Neural crest cell (in vitro differentiated cells): Measurements from ENCODE around the gene B3GNT5. TPM values are rescaled to one million over a fixed set of nuclear protein-coding genes. Genes with fewer than 3 reads are reported as not detected.

Experiments used
- DNase-seq: peaks from one replicate; pipeline ENCODE4 v3.0.0; 2021; ENCODE audit warnings: low read depth, mixed read lengths, low spot score
- H3K27ac Mint-ChIP-seq: one replicate; pipeline ENCODE4 v1.8.0; 2021; ENCODE audit warnings: mild to moderate bottlenecking, mixed read lengths; ENCODE audit not compliant: unreplicated experiment
- H3K27me3 Mint-ChIP-seq: 2 replicates; pipeline ENCODE4 v1.8.0; 2021; ENCODE audit warnings: low read depth, mild to moderate bottlenecking, mixed read lengths
- H3K36me3 Mint-ChIP-seq: 2 replicates; pipeline ENCODE4 v1.8.0; 2021; ENCODE audit warnings: low read depth, mild to moderate bottlenecking, mixed read lengths
- H3K4me1 Mint-ChIP-seq: 2 replicates; pipeline ENCODE4 v1.8.0; 2021; ENCODE audit warnings: mixed read lengths
- H3K4me3 Mint-ChIP-seq: one replicate; pipeline ENCODE4 v1.8.0; 2021; ENCODE audit warnings: mild to moderate bottlenecking, mixed read lengths
- H3K9me3 Mint-ChIP-seq: 2 replicates; pipeline ENCODE4 v1.8.0; 2021; ENCODE audit warnings: mixed read lengths
- total RNA-seq: library from RNA; stranded (reverse); gene quantifications from 2 replicates; pipeline ENCODE4 v1.2.1, GENCODE V29; 2021
- TF ChIP-seq, protein P1 (sequence below): fragments of 200-600 bp; sonication (generic); conservative IDR thresholded peaks from 2 replicates; pipeline ENCODE4 v1.5.0; 2021; ENCODE audit warnings: antibody characterized with exemption, mild to moderate bottlenecking

Gene B3GNT5
- total RNA-seq, 1 donor from 2014 or later, result 39.4 TPM

DNA sequence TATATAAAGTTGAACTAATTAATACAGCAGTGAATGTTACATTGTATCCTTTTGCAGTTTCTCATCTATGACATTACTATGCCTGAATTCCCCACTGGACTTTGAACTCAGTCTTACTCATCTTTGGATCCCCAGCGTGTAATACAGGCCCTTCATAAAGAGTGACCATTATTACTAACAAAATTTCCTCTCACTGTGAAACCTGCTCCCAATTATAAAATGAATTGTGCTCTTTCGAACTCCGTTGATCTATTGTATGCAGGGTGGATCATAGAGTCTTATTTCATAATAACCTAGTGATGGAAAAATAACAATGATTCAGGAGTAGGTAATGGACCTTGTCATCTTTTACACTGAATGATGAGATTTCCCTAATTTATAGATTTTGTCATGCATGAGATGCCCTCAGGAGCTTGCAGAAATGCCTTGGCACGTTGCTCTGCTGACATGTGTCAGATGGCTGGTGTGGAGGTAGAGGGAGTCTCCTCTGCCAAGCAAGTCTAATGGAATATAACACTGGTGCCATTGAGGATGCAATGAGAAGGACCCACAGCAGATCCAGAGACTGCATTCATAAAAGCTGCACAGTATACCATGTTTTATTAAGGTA lies 25.5 kb downstream of the B3GNT5 start:
- no peaks in the 10 kb centered on the region for H3K9me3 Mint-ChIP-seq
- DNase-seq, result no peak
- H3K27ac Mint-ChIP-seq, result no peak overlapping the region
- TF ChIP-seq, protein P1, sequence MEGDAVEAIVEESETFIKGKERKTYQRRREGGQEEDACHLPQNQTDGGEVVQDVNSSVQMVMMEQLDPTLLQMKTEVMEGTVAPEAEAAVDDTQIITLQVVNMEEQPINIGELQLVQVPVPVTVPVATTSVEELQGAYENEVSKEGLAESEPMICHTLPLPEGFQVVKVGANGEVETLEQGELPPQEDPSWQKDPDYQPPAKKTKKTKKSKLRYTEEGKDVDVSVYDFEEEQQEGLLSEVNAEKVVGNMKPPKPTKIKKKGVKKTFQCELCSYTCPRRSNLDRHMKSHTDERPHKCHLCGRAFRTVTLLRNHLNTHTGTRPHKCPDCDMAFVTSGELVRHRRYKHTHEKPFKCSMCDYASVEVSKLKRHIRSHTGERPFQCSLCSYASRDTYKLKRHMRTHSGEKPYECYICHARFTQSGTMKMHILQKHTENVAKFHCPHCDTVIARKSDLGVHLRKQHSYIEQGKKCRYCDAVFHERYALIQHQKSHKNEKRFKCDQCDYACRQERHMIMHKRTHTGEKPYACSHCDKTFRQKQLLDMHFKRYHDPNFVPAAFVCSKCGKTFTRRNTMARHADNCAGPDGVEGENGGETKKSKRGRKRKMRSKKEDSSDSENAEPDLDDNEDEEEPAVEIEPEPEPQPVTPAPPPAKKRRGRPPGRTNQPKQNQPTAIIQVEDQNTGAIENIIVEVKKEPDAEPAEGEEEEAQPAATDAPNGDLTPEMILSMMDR, result no peak
- H3K4me3 Mint-ChIP-seq, result no peak overlapping the region
- H3K36me3 Mint-ChIP-seq, result no peaks in the 10 kb centered on the region
- peaks cover 16% of the 10 kb centered on the region for H3K4me1 Mint-ChIP-seq
- H3K27me3 Mint-ChIP-seq, result no peaks in the 10 kb centered on the region

DNA sequence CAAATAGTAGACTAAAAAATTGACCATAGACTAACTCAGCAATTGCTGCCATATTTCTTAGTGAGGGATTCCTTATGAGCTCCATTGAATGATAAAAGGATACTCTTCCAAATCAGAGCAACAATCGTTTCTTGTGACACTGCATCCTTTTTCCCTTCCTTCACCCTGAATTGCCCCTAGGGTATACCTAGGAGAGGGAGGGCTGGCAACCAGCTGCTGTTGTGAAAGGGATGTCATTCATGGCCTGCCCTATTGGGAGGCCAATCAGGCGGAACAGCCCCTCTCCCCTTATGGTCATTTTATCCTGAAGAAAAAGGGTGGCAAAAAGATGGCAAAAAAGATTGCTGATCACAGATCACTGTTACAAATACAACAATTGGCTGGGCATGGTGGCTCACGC lies 26.3 kb downstream of the B3GNT5 start:
- H3K27ac Mint-ChIP-seq, result no peak overlapping the region
- no peak for DNase-seq
- H3K36me3 Mint-ChIP-seq, result no peaks in the 10 kb centered on the region
- no peaks in the 10 kb centered on the region for H3K9me3 Mint-ChIP-seq
- peaks cover 16% of the 10 kb centered on the region for H3K4me1 Mint-ChIP-seq
- TF ChIP-seq, protein P1, result no peak
- no peaks in the 10 kb centered on the region for H3K27me3 Mint-ChIP-seq
- H3K4me3 Mint-ChIP-seq, result no peak overlapping the region

DNA sequence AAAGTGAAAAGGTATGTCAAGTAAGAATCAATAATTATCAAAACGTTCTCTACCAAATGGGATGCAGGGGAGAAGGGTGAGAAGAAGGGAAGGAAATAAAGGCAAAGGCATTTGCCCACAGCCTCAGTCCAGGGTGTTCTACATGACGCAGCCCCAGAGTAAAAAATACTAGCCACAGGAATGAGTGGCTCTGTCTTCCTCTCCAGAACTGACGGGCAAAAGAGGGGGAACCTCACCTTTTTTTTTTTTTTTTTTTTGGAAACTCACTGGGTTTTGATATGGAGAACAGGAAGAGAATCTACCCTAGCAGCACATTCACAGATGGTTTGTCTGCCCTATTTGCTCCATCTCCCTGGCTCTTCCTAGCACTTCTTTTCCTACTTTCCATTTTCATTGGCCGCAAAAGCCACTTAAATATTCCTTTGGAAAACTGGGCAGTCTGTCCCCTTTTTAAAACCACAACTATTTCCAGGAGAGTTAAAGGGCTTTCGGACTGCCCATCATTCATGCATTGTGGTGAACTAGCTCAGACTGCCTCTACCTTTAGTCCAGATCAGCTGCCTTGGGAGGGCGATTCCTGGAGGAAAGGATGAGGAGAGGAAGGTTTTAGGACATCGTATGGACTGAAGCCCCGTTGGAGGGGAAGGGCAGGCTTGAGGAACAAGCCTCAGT lies 28.2 kb downstream of the B3GNT5 start:
- Mint-ChIP-seq H3K27me3 (no peaks in the 10 kb centered on the region), H3K27ac (peak overlapping the region; percentile 47)
- no peak for DNase-seq

DNA sequence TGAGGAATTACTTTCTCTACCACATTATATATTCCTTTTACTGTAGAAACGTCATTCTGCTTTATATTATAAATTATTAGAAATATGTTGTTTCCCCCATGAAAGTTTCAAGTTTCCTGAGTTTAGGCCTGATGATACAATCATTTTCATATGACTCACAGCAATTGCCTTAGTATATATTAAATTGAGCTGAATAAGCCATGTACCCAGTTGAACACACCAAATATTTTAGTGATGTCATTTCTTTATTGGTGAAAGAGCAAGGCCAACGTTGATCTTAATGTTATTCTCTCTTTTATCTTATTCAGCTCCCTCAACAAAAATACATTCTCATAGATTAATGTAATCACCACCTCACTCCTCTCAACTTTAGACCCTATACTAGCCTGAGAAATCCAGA lies 30.8 kb downstream of the B3GNT5 start:
- Mint-ChIP-seq H3K27me3 (no peaks in the 10 kb centered on the region), H3K4me3 (no peak overlapping the region), H3K4me1 (peaks cover 12% of the 10 kb centered on the region), H3K9me3 (no peaks in the 10 kb centered on the region), H3K27ac (no peak overlapping the region), H3K36me3 (no peaks in the 10 kb centered on the region)
- DNase-seq, result no peak
- TF ChIP-seq, protein P1, result no peak

More for the DNA sequence above, 28.2 kb downstream of the B3GNT5 start:
- TF ChIP-seq, protein P1, result no peak
- no peaks in the 10 kb centered on the region for H3K36me3 Mint-ChIP-seq
- no peaks in the 10 kb centered on the region for H3K9me3 Mint-ChIP-seq
- peaks cover 16% of the 10 kb centered on the region for H3K4me1 Mint-ChIP-seq
- H3K4me3 Mint-ChIP-seq, result no peak overlapping the region

DNA sequence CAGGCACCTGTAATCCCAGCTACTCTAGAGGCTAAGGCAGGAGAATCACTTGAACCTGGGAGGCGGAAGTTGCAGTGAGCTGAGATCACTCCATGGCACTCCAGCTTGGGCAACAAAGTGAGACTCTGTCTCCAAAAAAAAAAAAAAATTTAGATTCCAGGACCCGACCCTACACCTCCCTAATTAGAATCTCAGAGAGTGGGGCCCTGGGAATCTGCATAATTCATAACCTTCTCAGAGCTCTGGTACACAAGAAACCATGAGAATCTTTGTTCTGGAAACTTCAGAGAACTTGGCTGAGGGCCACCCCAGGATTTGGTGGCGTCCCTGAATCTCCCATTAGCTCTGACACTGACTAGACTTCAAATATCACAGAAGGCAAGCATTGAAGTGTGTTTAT lies 31.5 kb downstream of the B3GNT5 start:
- Mint-ChIP-seq H3K36me3 (no peaks in the 10 kb centered on the region), H3K4me1 (peaks cover 6% of the 10 kb centered on the region), H3K27me3 (no peaks in the 10 kb centered on the region), H3K27ac (no peak overlapping the region), H3K9me3 (no peaks in the 10 kb centered on the region), H3K4me3 (no peak overlapping the region)
- no peak for DNase-seq
- TF ChIP-seq, protein P1, result no peak
